ENCODE measurements around the gene CCDC146. TPM values are rescaled to one million over a fixed set of nuclear protein-coding genes. Genes with fewer than 3 reads are reported as not detected.

Gene CCDC146
- total and polyA plus RNA-seq, 10 of the 15 experiments (the other 5 are each of a cell fraction or from before 2014, with no cell fraction given), result 0.28 to 5.3 (median 1.3) TPM

- POLR2A ChIA-PET, result no interaction called here
- SMC1A ChIA-PET (ENCODE audit: uncharacterized antibody, unreplicated experiment), result no interaction called here
- CTCF ChIA-PET, result no interaction called here
- RAD21 ChIA-PET (ENCODE audit: unreplicated experiment), result interaction anchor here (1.0 kb wide), 1 partner anchor 39 kb away, joined by 3 read pairs; no protein-coding TSS in a partner anchor
- H3K36me3 ChIP-seq (ENCODE audit: control insufficient read depth in 2 of 2, insufficient read depth in 2 of 2, low read length in 1 of 2), result no peaks in the 10 kb centered on the region; a peak in 1 of 4 replicates
- H3K9ac ChIP-seq (ENCODE audit: control insufficient read depth, insufficient read depth, low read length), result no peak overlapping the region
- no TSS peak for BruUV-seq (replicated peaks)
- no peaks in the 10 kb centered on the region for H3K79me2 ChIP-seq (ENCODE audit: control insufficient read depth, insufficient read depth, low read length)
- no peak overlapping the region for H3K27ac ChIP-seq (ENCODE audit: control insufficient read depth, insufficient read depth)
- in situ Hi-C loops (cut with MboI) (no loop called here), intact Hi-C loops (cut with micrococcal nuclease; ENCODE audit: unreplicated experiment) (no loop called here)
- no peak overlapping the region for H3K4me3 ChIP-seq
- DNase-seq (ENCODE audit: low read depth, low spot score), result no peak
- H3K4me2 ChIP-seq (ENCODE audit: control insufficient read depth, insufficient read depth), result no peak overlapping the region
- H3K9me3 ChIP-seq (replicated peaks; ENCODE audit: control insufficient read depth, insufficient read depth, low read length), result no peaks in the 10 kb centered on the region; the same call in 1 of the 3 replicates
- peak; percentile 48 for ATAC-seq
- TF ChIP-seq RAD21 (IDR thresholded peaks at IDR 0.05; ENCODE audit: insufficient read depth, low read depth, low read length), result peak; percentile 12; the same call in 1 of the 2 replicates
- no peak for TF ChIP-seq PBX3 (IDR thresholded peaks at IDR 0.05; ENCODE audit: insufficient replicate concordance, low read depth, low read length)
- peak; percentile 21 to 28 (median 25); a peak in 4 of 6 replicates for TF ChIP-seq CTCF (IDR thresholded peaks at IDR 0.05 in 2 of 3, conservative IDR thresholded peaks at IDR 0.05 in 1 of 3; ENCODE audit: control insufficient read depth in 2 of 3, extremely low read depth in 1 of 3, insufficient read depth in 1 of 3, low read depth in 3 of 3, low read length in 3 of 3)
- no peak for TF ChIP-seq CHD1 (IDR thresholded peaks at IDR 0.05; ENCODE audit: low read depth, low read length)
- TF ChIP-seq E2F8 (IDR thresholded peaks at IDR 0.05; ENCODE audit: low read depth, partially characterized antibody), result no peak
- no peak for TF ChIP-seq PAX5 (IDR thresholded peaks at IDR 0.05; ENCODE audit: borderline replicate concordance, low read depth, low read length)
- no peaks in the 10 kb centered on the region for H3K4me1 ChIP-seq (ENCODE audit: control insufficient read depth, insufficient read depth, low read length)
- FAIRE-seq, result no peak
- H3K27me3 ChIP-seq (replicated peaks in 1 of 2; ENCODE audit: control insufficient read depth in 2 of 2, insufficient read depth in 2 of 2, low read length in 1 of 2), result no peaks in the 10 kb centered on the region
- no peaks in the 10 kb centered on the region for H4K20me1 ChIP-seq (ENCODE audit: control insufficient read depth, insufficient read depth)
- H2AFZ ChIP-seq (ENCODE audit: control insufficient read depth, low read depth, low read length), result no peak overlapping the region
- 76% methylated on average over 4 of the region's 4 CpGs for WGBS (ENCODE audit: insufficient coverage, insufficient replicate concordance, low lambda C conversion rate, missing lambda C conversion rate)
Measured at GRCh38 chr7:77293046-77293445, 170.6 kb downstream of the CCDC146 start.

Data from GM12878 (cell line).